H1 (cell line): ENCODE data around the gene L3MBTL3. TPM values are rescaled to one million over a fixed set of nuclear protein-coding genes. Genes with fewer than 3 reads are reported as not detected.

Source experiments
- CHD7 ChIP-seq: fragments of 300-600 bp; sonication (generic); IDR thresholded peaks from 2 replicates; pipeline ENCODE4 v1.7.1; 2012; ENCODE audit warnings: low read length, moderate library complexity, mild to moderate bottlenecking, inconsistent platforms; ENCODE audit not compliant: insufficient replicate concordance
- SIN3A ChIP-seq, 2 experiments: IDR thresholded peaks in 1 of 2; conservative IDR thresholded peaks in 1 of 2; 2 replicates each; pipeline ENCODE4 v1.6.1; 2011 to 2012; ENCODE audit warnings: low read length in 2 of 2, improper control_type of control experiment in 1 of 2, low read depth in 1 of 2, mild to moderate bottlenecking in 1 of 2
- polyA plus RNA-seq, 7 experiments: library from polyadenylated mRNA; depleted of rRNA in 3 of 7; stranded (reverse) in 5 of 7; unstranded in 2 of 7; fragments of >200 nt in 5 of 7; fragments of 200-250 nt in 2 of 7; gene quantifications; 1 replicate in 5 of 7; 2 replicates in 1 of 7; 4 replicates in 1 of 7; pipeline versions ENCODE4 v1.2.1 to v1.2.3, GENCODE V29; 2011 to 2013; ENCODE audit warnings: missing spikeins in 2 of 7, mixed read lengths in 2 of 7
- total RNA-seq: library from RNA; stranded (reverse); fragmentation: NEBNext Ultra II Directional; extraction: Animal tissue kit (Norgen Biotek cat#: 25700); gene quantifications from 2 replicates; pipeline ENCODE4 v1.2.1, GENCODE V29; 2021

L3MBTL3 gene
- total and polyA plus RNA-seq, 2 of the 8 experiments (the other 6 are each of a cell fraction or from before 2014, with no cell fraction given), result 3.9 to 17.2 TPM

DNA sequence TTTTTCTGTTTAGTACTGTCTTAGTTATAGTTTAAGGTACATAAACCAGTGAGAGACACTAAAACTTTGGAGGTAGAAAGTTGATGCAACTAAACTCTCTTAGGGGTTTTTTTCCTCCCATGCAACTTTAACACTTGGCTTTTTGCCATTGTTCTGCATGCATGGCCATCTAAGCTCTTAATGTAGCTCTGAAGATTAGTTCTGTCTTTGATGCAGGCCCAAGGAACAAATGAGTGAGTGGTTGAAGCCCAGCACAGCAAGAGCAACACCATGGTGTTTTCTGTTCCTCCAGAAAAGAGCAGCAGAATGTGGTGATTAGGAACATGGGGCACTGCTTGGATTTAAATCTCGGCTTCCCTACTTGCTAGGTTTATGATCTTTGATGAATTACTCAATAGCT lies 89.3 kb downstream of the L3MBTL3 start (continued):
- TF ChIP-seq SIN3A (conservative IDR thresholded peaks at IDR 0.05 in 1 of 2, IDR thresholded peaks at IDR 0.05 in 1 of 2; ENCODE audit: low read depth in 1 of 2, low read length in 2 of 2) (no peak), CHD7 (no peak)
- TF ChIP-seq, all 59 proteins: peak for 0
